Fibroblast of lung (primary cell): Measurements from ENCODE around the gene PPA1. TPM values are rescaled to one million over a fixed set of nuclear protein-coding genes. Genes with fewer than 3 reads are reported as not detected.

Source experiments
- DNase-seq, 2 donors: peaks; one replicate each; pipeline versions ENCODE4 v3.0.0 to v3.0.0-alpha.2; 2010; ENCODE audit warnings: low read depth in 2 of 2
- H2AFZ ChIP-seq: 2 replicates; pipeline ENCODE4 v1.5.1; 2012; ENCODE audit warnings: low read length, control low read depth, inconsistent platforms
- H3K27ac ChIP-seq: 2 replicates; pipeline ENCODE4 v1.5.1; 2011; ENCODE audit warnings: low read length, control low read depth; ENCODE audit not compliant: insufficient read depth
- H3K27me3 ChIP-seq: 2 replicates; pipeline ENCODE4 v1.5.1; 2011; ENCODE audit warnings: mild to moderate bottlenecking, low read length; ENCODE audit not compliant: control insufficient read depth, insufficient read depth
- H3K36me3 ChIP-seq: 2 replicates; pipeline ENCODE4 v1.5.1; 2011; ENCODE audit warnings: low read length; ENCODE audit not compliant: control insufficient read depth, insufficient read depth
- H3K4me1 ChIP-seq: 2 replicates; pipeline ENCODE4 v1.5.1; 2011; ENCODE audit warnings: low read length; ENCODE audit not compliant: control insufficient read depth, insufficient read depth; ENCODE audit errors: extremely low read depth
- H3K4me2 ChIP-seq: 2 replicates; pipeline ENCODE4 v1.5.1; 2011; ENCODE audit warnings: low read length, control low read depth; ENCODE audit not compliant: insufficient read depth; ENCODE audit errors: extremely low read depth
- H3K4me3 ChIP-seq, 4 experiments: fragments of 200-600 bp in 1 of 4; sonication (generic) in 1 of 4; replicated peaks in 1 of 4; 2 replicates each; pipeline ENCODE4 v1.5.1; 2011 to 2016; ENCODE audit warnings: low read length in 4 of 4, low read depth in 3 of 4, mild to moderate bottlenecking in 3 of 4, control low read depth in 2 of 4, inconsistent platforms in 1 of 4, mixed read lengths in 1 of 4; ENCODE audit not compliant: insufficient read depth in 1 of 4; ENCODE audit errors: control extremely low read depth in 1 of 4
- H3K79me2 ChIP-seq: 2 replicates; pipeline ENCODE4 v1.5.1; 2012; ENCODE audit warnings: mild to moderate bottlenecking, low read length, inconsistent platforms; ENCODE audit not compliant: control insufficient read depth, insufficient read depth
- H3K9ac ChIP-seq: 2 replicates; pipeline ENCODE4 v1.5.1; 2011; ENCODE audit warnings: mild to moderate bottlenecking, low read length, control low read depth; ENCODE audit not compliant: insufficient read depth
- H3K9me3 ChIP-seq: 2 replicates; pipeline ENCODE4 v1.5.1; 2012; ENCODE audit warnings: low read depth, low read length; ENCODE audit not compliant: control insufficient read depth, insufficient read depth
- H4K20me1 ChIP-seq: 2 replicates; pipeline ENCODE4 v1.5.1; 2011; ENCODE audit warnings: low read length; ENCODE audit not compliant: control insufficient read depth, insufficient read depth; ENCODE audit errors: extremely low read depth
- EZH2 ChIP-seq: IDR thresholded peaks from 2 replicates; pipeline ENCODE4 v1.5.1; 2012; ENCODE audit warnings: low read length, control low read depth, mild to moderate bottlenecking; ENCODE audit errors: missing control alignments
- polyA plus RNA-seq, 2 donors: library from polyadenylated mRNA; depleted of rRNA in 1 of 2; stranded (reverse) in 1 of 2; unstranded in 1 of 2; fragments of >200 nt; gene quantifications; 2 replicates each; pipeline ENCODE4 v1.2.1, GENCODE V29; 2011 to 2012; ENCODE audit warnings: missing spikeins in 1 of 2
- total RNA-seq: library from RNA; depleted of rRNA; stranded (reverse); fragments of >200 nt; gene quantifications from 2 replicates; pipeline ENCODE4 v1.2.1, GENCODE V29; 2014
- TF ChIP-seq, protein P1 (sequence below), 2 donors: IDR thresholded peaks in 1 of 2; conservative IDR thresholded peaks in 1 of 2; 1 replicate in 1 of 2; 2 replicates in 1 of 2; pipeline ENCODE4 v1.5.1; 2011 to 2012; ENCODE audit warnings: low read length in 2 of 2, control low read depth in 1 of 2, inconsistent platforms in 1 of 2, low read depth in 1 of 2, mild to moderate bottlenecking in 1 of 2

Gene PPA1
- total and polyA plus RNA-seq, 2 donors (not counting 1 experiment from before 2014, with no cell fraction given) = 167 to 287 TPM

DNA sequence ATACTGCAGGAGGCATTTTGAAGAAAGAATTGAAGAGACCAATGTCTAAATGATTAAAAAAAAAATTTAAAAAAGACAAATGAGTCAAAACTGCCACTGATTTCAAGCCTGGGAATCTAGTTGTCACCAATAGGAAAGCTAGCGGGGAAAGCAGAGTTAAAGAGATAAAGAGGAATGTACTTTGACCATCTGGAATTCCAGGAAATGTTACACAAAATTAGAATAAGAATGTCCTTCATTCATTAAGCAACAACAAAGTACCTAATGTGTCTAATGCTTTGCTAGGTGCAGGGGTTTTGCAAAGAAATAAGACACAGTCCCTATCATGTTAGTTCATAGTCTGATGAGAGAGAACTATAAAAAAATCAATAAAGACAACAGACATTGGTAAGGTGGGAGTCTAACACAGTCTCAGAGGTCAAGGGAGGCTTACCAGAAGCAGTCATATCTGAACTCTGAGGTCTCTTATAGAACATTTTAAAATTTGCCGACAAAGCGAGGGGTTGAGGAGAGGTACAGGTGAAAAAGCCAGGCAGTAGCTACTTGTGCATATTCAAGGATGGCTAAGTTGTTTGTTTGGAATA, 77.9 kb downstream of the PPA1 start:
- no peaks in the 10 kb centered on the region for H4K20me1 ChIP-seq
- H2AFZ ChIP-seq = no peak overlapping the region
- H3K4me3 ChIP-seq = no peak overlapping the region
- no peaks in the 10 kb centered on the region for H3K4me1 ChIP-seq
- H3K9ac ChIP-seq = no peak overlapping the region
- DNase-seq = no peak
- H3K27me3 ChIP-seq = no peaks in the 10 kb centered on the region
- peaks cover 32% of the 10 kb centered on the region for H3K79me2 ChIP-seq
- TF ChIP-seq EZH2 = no peak
- TF ChIP-seq, protein P1, sequence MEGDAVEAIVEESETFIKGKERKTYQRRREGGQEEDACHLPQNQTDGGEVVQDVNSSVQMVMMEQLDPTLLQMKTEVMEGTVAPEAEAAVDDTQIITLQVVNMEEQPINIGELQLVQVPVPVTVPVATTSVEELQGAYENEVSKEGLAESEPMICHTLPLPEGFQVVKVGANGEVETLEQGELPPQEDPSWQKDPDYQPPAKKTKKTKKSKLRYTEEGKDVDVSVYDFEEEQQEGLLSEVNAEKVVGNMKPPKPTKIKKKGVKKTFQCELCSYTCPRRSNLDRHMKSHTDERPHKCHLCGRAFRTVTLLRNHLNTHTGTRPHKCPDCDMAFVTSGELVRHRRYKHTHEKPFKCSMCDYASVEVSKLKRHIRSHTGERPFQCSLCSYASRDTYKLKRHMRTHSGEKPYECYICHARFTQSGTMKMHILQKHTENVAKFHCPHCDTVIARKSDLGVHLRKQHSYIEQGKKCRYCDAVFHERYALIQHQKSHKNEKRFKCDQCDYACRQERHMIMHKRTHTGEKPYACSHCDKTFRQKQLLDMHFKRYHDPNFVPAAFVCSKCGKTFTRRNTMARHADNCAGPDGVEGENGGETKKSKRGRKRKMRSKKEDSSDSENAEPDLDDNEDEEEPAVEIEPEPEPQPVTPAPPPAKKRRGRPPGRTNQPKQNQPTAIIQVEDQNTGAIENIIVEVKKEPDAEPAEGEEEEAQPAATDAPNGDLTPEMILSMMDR (conservative IDR thresholded peaks at IDR 0.05 in 1 of 2, IDR thresholded peaks at IDR 0.05 in 1 of 2; ENCODE audit: low read depth in 1 of 2, low read length in 2 of 2) = no peak
- H3K27ac ChIP-seq = no peak overlapping the region
- H3K4me2 ChIP-seq = no peak overlapping the region
- H3K36me3 ChIP-seq = peaks cover 28% of the 10 kb centered on the region
- H3K9me3 ChIP-seq = no peaks in the 10 kb centered on the region

Other genes with a start within 250 kb of the PPA1 start
- gene MACROH2A2, start 180.6 kb downstream of the PPA1 start, total RNA-seq = 9.2 and 12.1 TPM in 2 replicates
- 12.1 and 15.4 TPM in 2 replicates for gene MACROH2A2, start 180.6 kb downstream of the PPA1 start, polyA plus RNA-seq
- gene AIFM2, start 100.6 kb downstream of the PPA1 start, total RNA-seq = 10.0 and 15.5 TPM in 2 replicates
- gene AIFM2, start 100.6 kb downstream of the PPA1 start, polyA plus RNA-seq = 11.1 and 15.6 TPM in 2 replicates
- 12.8 and 15.5 TPM in 2 replicates for gene TYSND1, start 86.7 kb downstream of the PPA1 start, total RNA-seq
- gene TYSND1, start 86.7 kb downstream of the PPA1 start, polyA plus RNA-seq = 2.4 and 2.6 TPM in 2 replicates
- 235 and 247 TPM in 2 replicates for gene SAR1A, start 62.9 kb downstream of the PPA1 start, total RNA-seq
- gene SAR1A, start 62.9 kb downstream of the PPA1 start, polyA plus RNA-seq = 132 and 138 TPM in 2 replicates
- gene NPFFR1, start 50.6 kb upstream of the PPA1 start, total RNA-seq = under 0.01 TPM in 1 of 2 replicates, not detected in the other
- gene NPFFR1, start 50.6 kb upstream of the PPA1 start, polyA plus RNA-seq = not detected in 2 replicates
- gene LRRC20, start 149.2 kb upstream of the PPA1 start, total RNA-seq = 6.4 and 8.8 TPM in 2 replicates
- gene LRRC20, start 149.2 kb upstream of the PPA1 start, polyA plus RNA-seq = 8.4 and 13.2 TPM in 2 replicates
- 18.0 and 21.8 TPM in 2 replicates for gene EIF4EBP2, start 170.7 kb upstream of the PPA1 start, total RNA-seq
- 41.5 and 44.9 TPM in 2 replicates for gene EIF4EBP2, start 170.7 kb upstream of the PPA1 start, polyA plus RNA-seq
- not detected in 2 replicates for gene NODAL, start 208.3 kb upstream of the PPA1 start, total RNA-seq
- gene NODAL, start 208.3 kb upstream of the PPA1 start, polyA plus RNA-seq = not detected in 2 replicates
- gene PALD1, start 245.3 kb upstream of the PPA1 start, total RNA-seq = 0.26 and 0.33 TPM in 2 replicates
- gene PALD1, start 245.3 kb upstream of the PPA1 start, polyA plus RNA-seq = 0.09 and 0.41 TPM in 2 replicates